Sigmoid colon (tissue), 4 donors: ENCODE data around the gene GCHFR.

Source experiments
- CTCF ChIP-seq, 4 experiments: fragments of 450-650 bp in 3 of 4; fragments of 200-600 bp in 1 of 4; IDR thresholded peaks; one replicate each; pipeline ENCODE4 v1.5.1; 2016 to 2019; ENCODE audit warnings: antibody characterized with exemption in 4 of 4, mild to moderate bottlenecking in 3 of 4, moderate library complexity in 2 of 4
- EP300 ChIP-seq, 4 donors: sonication (generic); formaldehyde crosslinking; IDR thresholded peaks; one replicate each; pipeline ENCODE4 v1.6.1; 2017; ENCODE audit warnings: antibody characterized with exemption in 4 of 4
- POLR2A ChIP-seq, 2 donors: fragments of 450-650 bp; IDR thresholded peaks; one replicate each; pipeline ENCODE4 v1.6.1; 2016; ENCODE audit warnings: antibody characterized with exemption in 2 of 2, mild to moderate bottlenecking in 2 of 2, moderate library complexity in 2 of 2
- POLR2AphosphoS5 ChIP-seq, 4 donors: sonication (generic); formaldehyde crosslinking; IDR thresholded peaks; one replicate each; pipeline ENCODE4 v1.6.1; 2017; ENCODE audit warnings: antibody characterized with exemption in 4 of 4

DNA sequence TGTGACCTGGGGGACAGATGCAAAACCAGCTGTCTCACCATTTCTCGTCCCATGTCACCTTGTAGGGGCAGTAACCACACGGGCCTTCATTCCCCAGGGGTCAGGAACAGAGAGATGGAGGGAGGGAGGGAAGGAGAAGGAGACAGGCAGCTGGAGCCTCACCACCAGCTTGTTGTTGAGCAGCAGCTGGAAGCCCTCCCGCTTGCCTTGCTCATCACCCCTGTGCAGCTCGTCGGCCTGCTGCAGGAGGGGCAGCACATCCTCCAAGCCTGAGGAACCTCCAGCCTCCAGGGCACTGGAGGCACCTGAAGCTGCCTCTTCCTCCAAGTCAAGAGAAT, 19.1 kb upstream of the GCHFR start:
- TF ChIP-seq CTCF (IDR thresholded peaks at IDR 0.05) = no peak
- TF ChIP-seq POLR2AphosphoS5 (IDR thresholded peaks at IDR 0.05) = no peak
- TF ChIP-seq POLR2A (IDR thresholded peaks at IDR 0.05) = no peak
- no peak for TF ChIP-seq EP300 (IDR thresholded peaks at IDR 0.05)
